WERI-Rb-1 (cell line): ENCODE data around the gene ARSA.

Source experiments
- DNase-seq: peaks from one replicate; pipeline ENCODE4 v3.0.0-alpha.2; 2020
- H3K27ac ChIP-seq: fragments of 250-450 bp; sonication (Bioruptor Pico); 2 replicates; pipeline ENCODE4 v1.5.1; 2020; ENCODE audit warnings: mild to moderate bottlenecking, moderate library complexity
- H3K27me3 ChIP-seq: fragments of 250-450 bp; sonication (Bioruptor Pico); 2 replicates; pipeline ENCODE4 v1.5.1; 2021; ENCODE audit warnings: mild to moderate bottlenecking, low read depth, moderate library complexity; ENCODE audit not compliant: insufficient read depth, severe bottlenecking
- H3K36me3 ChIP-seq: fragments of 250-450 bp; sonication (Bioruptor Pico); 2 replicates; pipeline ENCODE4 v1.5.1; 2020; ENCODE audit warnings: mild to moderate bottlenecking, moderate library complexity
- H3K4me3 ChIP-seq: 2 replicates; pipeline ENCODE4 v1.5.1; 2011; ENCODE audit warnings: low read depth, mild to moderate bottlenecking, control low read depth, low read length
- H3K9me3 ChIP-seq: fragments of 250-450 bp; sonication (Bioruptor Pico); 2 replicates; pipeline ENCODE4 v1.5.1; 2021; ENCODE audit warnings: mild to moderate bottlenecking, moderate library complexity; ENCODE audit not compliant: severe bottlenecking
- CTCF ChIP-seq: IDR thresholded peaks from 2 replicates; pipeline ENCODE4 v1.5.1; 2011; ENCODE audit warnings: low read depth, mild to moderate bottlenecking, control low read depth, inconsistent platforms, low read length

Gene ARSA

DNA sequence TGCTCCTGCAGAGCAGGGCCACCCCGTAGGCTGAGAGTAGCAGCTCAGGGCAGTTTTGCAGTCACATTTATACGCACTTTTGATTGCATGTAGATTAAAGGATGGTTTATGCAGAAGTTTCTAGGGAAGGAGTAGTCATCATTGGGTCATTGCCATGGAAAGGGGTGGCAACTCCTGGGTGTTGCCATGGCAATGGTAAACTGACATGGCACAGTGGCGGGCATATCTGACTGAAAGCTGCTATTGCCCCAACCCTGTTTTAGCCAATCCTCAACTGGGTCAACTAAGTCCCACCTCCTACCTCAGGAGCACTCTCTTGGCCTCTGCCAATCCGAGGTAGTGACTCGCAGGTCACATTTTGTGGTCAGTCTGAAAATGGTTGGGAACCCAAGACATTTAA is 2.4 kb upstream of the ARSA start:
- TF ChIP-seq CTCF, result no peak
- Histone ChIP-seq H3K27ac (no peak overlapping the region), H3K36me3 (no peaks in the 10 kb centered on the region), H3K4me3 (no peak overlapping the region), H3K27me3 (no peaks in the 10 kb centered on the region), H3K9me3 (no peaks in the 10 kb centered on the region)
- DNase-seq, result no peak

DNA sequence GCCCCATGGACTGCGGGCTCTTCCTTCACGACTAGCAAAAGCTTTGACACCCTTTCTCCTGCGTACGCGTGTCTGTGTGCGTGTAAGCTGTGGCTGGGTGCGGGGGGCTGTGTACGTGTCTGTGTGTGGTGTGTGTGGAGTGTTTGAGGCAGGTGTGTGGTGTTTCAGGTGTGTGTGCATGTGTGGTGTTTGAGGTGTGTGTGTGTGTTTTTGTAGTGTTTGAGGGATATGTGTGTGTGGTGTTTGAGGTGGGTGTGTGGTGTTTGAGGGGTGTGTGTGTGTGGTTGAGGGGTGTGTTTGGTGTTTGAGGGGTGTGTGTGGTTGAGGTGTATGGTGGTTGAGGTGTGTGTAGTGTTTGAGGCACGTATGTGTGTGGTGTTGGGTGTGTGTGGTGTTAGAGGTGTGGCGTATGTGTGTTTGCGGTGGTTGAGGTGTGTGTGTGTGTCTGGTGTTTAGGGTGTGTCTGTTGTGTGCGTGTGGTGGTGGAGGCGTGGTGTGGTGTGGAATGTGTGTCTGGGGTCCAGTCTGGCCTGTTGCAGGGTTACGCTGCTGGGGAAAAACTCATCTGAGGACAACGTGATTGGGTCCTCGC is 687 bp upstream of the ARSA start:
- H3K36me3 ChIP-seq, result peaks cover 2% of the 10 kb centered on the region; the same call in 1 of the 2 replicates
- no peak for TF ChIP-seq CTCF
- H3K4me3 ChIP-seq, result peak overlapping the region; percentile 84
- H3K27ac ChIP-seq, result peak overlapping the region; percentile 62
- no peaks in the 10 kb centered on the region for H3K27me3 ChIP-seq
- DNase-seq, result no peak
- no peaks in the 10 kb centered on the region for H3K9me3 ChIP-seq

- Histone ChIP-seq H3K9me3 (no peaks in the 10 kb centered on the region), H3K27me3 (no peaks in the 10 kb centered on the region), H3K4me3 (peak overlapping the region; percentile 84), H3K27ac (peak overlapping the region; percentile 65), H3K36me3 (peaks cover 2% of the 10 kb centered on the region; the same call in 1 of the 2 replicates)
- DNase-seq, result no peak
- TF ChIP-seq CTCF, result no peak
Measured at GRCh38 chr22:50626850-50627641, 906 bp downstream of the ARSA start.

GRCh38 chr22:50626314-50626849 is 1.6 kb downstream of the ARSA start:
- Histone ChIP-seq H3K27ac (no peak overlapping the region), H3K36me3 (peaks cover 2% of the 10 kb centered on the region; the same call in 1 of the 2 replicates), H3K9me3 (no peaks in the 10 kb centered on the region), H3K4me3 (no peak overlapping the region), H3K27me3 (no peaks in the 10 kb centered on the region)
- no peak for DNase-seq
- no peak; the same call in 1 of the 2 replicates for TF ChIP-seq CTCF

GRCh38 chr22:50625568-50626313 is 2.2 kb downstream of the ARSA start:
- no peaks in the 10 kb centered on the region for H3K9me3 ChIP-seq
- H3K27ac ChIP-seq, result no peak overlapping the region
- peak; percentile 57; the same call in 1 of the 2 replicates for TF ChIP-seq CTCF
- no peaks in the 10 kb centered on the region for H3K27me3 ChIP-seq
- no peak overlapping the region for H3K4me3 ChIP-seq
- DNase-seq, result no peak
- peaks cover 2% of the 10 kb centered on the region; the same call in 1 of the 2 replicates for H3K36me3 ChIP-seq
